K562 (cell line): ENCODE data around the gene PRC1. TPM values are rescaled to one million over a fixed set of nuclear protein-coding genes. Genes with fewer than 3 reads are reported as not detected.
A peak's percentile ranks its signal among the peaks of the same experiment; 100 is the strongest.

Experiments used
- ATF1 ChIP-seq, 2 experiments: fragments of 450-650 bp in 1 of 2; IDR thresholded peaks; 2 replicates each; pipeline ENCODE4 v1.6.1; 2016; ENCODE audit warnings: missing compliant biosample characterization in 1 of 2, missing genetic modification characterization in 1 of 2
- BRD4 ChIP-seq: fragments of 200-600 bp; sonication (generic); IDR thresholded peaks from 2 replicates; pipeline ENCODE4 v1.6.1; 2017; ENCODE audit warnings: inconsistent platforms
- CC2D1A ChIP-seq: fragments of 450-650 bp; IDR thresholded peaks from 2 replicates; pipeline ENCODE4 v1.6.1; 2017; ENCODE audit warnings: mild to moderate bottlenecking
- CHD1 ChIP-seq: fragments of 200-600 bp; sonication (generic); IDR thresholded peaks from one replicate; pipeline ENCODE4 v1.6.1; 2012; ENCODE audit warnings: mild to moderate bottlenecking, moderate library complexity, low read length, inconsistent platforms
- CTBP1 ChIP-seq: fragments of 450-650 bp; IDR thresholded peaks from 2 replicates; pipeline ENCODE4 v1.6.1; 2016; ENCODE audit warnings: borderline replicate concordance
- DNMT1 ChIP-seq: fragments of 450-650 bp; IDR thresholded peaks from 2 replicates; pipeline ENCODE4 v1.6.1; 2016; ENCODE audit warnings: antibody characterized with exemption, mild to moderate bottlenecking
- GABPB1 ChIP-seq: sonication (generic); formaldehyde crosslinking; IDR thresholded peaks from 2 replicates; pipeline ENCODE4 v1.8.0; 2022; ENCODE audit warnings: mild to moderate bottlenecking, missing genetic modification reagents
- JUN ChIP-seq, 2 experiments: sonication (generic) in 1 of 2; formaldehyde crosslinking in 1 of 2; IDR thresholded peaks; 2 replicates each; pipeline versions ENCODE4 v1.6.1 to v1.8.0; 2012 to 2022; ENCODE audit warnings: borderline replicate concordance in 2 of 2, mild to moderate bottlenecking in 2 of 2, improper control_type of control experiment in 1 of 2, low read depth in 1 of 2, low read length in 1 of 2, missing genetic modification reagents in 1 of 2
- KDM1A ChIP-seq, 2 experiments: fragments of 450-650 bp; IDR thresholded peaks; 2 replicates each; pipeline ENCODE4 v1.6.1; 2016; ENCODE audit warnings: mild to moderate bottlenecking in 2 of 2
- MLX ChIP-seq, 2 experiments: fragments of 450-650 bp in 1 of 2; sonication (generic) in 1 of 2; formaldehyde crosslinking; conservative IDR thresholded peaks; 2 replicates each; pipeline versions ENCODE4 v1.4.0 to v1.8.1; 2020 to 2022; ENCODE audit warnings: mild to moderate bottlenecking in 1 of 2, missing genetic modification reagents in 1 of 2
- RAD51 ChIP-seq: fragments of 450-650 bp; IDR thresholded peaks from 2 replicates; pipeline ENCODE4 v1.7.1; 2016; ENCODE audit warnings: low read depth, mild to moderate bottlenecking, borderline replicate concordance
- SOX6 ChIP-seq: fragments of 450-650 bp; IDR thresholded peaks from 2 replicates; pipeline ENCODE4 v1.6.1; 2014; ENCODE audit warnings: mild to moderate bottlenecking
- SP2 ChIP-seq: IDR thresholded peaks from 2 replicates; pipeline ENCODE4 v1.6.1; 2011; ENCODE audit warnings: mild to moderate bottlenecking, low read depth, low read length, moderate library complexity; ENCODE audit not compliant: poor library complexity, severe bottlenecking; ENCODE audit errors: extremely low read depth
- STAT5A ChIP-seq: IDR thresholded peaks from 2 replicates; pipeline ENCODE4 v1.6.1; 2012; ENCODE audit warnings: low read length, inconsistent platforms, borderline replicate concordance
- TAF1 ChIP-seq: IDR thresholded peaks from 2 replicates; pipeline ENCODE4 v1.6.1; 2011; ENCODE audit warnings: mild to moderate bottlenecking, low read length, moderate library complexity; ENCODE audit not compliant: insufficient read depth, control insufficient read depth, severe bottlenecking; ENCODE audit errors: extremely low read depth
- ZBED1 ChIP-seq: IDR thresholded peaks from 2 replicates; pipeline ENCODE4 v1.6.1; 2014
- ZNF224 ChIP-seq: sonication (generic); formaldehyde crosslinking; IDR thresholded peaks from 2 replicates; pipeline ENCODE4 v1.8.0; 2022; ENCODE audit warnings: mild to moderate bottlenecking, missing genetic modification reagents
- ZNF639 ChIP-seq, 2 experiments: fragments of 200-800 bp in 1 of 2; sonication (Bioruptor generic) in 1 of 2; sonication (generic) in 1 of 2; formaldehyde crosslinking in 1 of 2; IDR thresholded peaks in 1 of 2; conservative IDR thresholded peaks in 1 of 2; 2 replicates each; pipeline versions ENCODE4 v1.5.0 to v1.6.1; 2016 to 2020; ENCODE audit warnings: missing compliant biosample characterization in 1 of 2, missing genetic modification characterization in 1 of 2, missing genetic modification reagents in 1 of 2
- polyA plus RNA-seq, 8 experiments: library from polyadenylated mRNA; depleted of rRNA in 4 of 8; stranded (reverse) in 5 of 8; unstranded in 3 of 8; fragments of >200 nt; fragmentation: Nextera tagmentation in 2 of 8; fragmentation: Illumina TruSeq in 1 of 8; extraction: Ambion mirVana in 2 of 8; extraction: Trizol in 1 of 8; gene quantifications; 2 replicates each; pipeline versions ENCODE4 v1.2.1 to v1.2.3, GENCODE V29; 2011 to 2014; ENCODE audit warnings: inconsistent platforms in 1 of 8, missing spikeins in 1 of 8
- total RNA-seq, 7 experiments: library from RNA; depleted of rRNA in 6 of 7; stranded (reverse); fragments of >200 nt in 6 of 7; fragmentation: Illumina TruSeq in 2 of 7; extraction: Trizol in 2 of 7; gene quantifications; 2 replicates each; pipeline versions ENCODE4 v1.2.1 to v1.2.3, GENCODE V29; 2011 to 2021; ENCODE audit warnings: low replicate concordance in 1 of 7
- TF ChIP-seq, protein P1 (sequence below), 3 experiments: fragments of 200-800 bp in 1 of 3; sonication (Bioruptor generic) in 1 of 3; sonication (generic) in 1 of 3; formaldehyde crosslinking in 1 of 3; IDR thresholded peaks; 2 replicates each; pipeline versions ENCODE4 v1.6.1 to v1.8.0; 2016 to 2022; ENCODE audit warnings: mild to moderate bottlenecking in 2 of 3, missing compliant biosample characterization in 2 of 3, missing genetic modification characterization in 2 of 3, missing genetic modification reagents in 1 of 3

Gene PRC1
- total and polyA plus RNA-seq, 9 of the 15 experiments (the other 6 are each of a cell fraction or from before 2014, with no cell fraction given), result 156 to 391 (median 240) TPM

GRCh38 chr15:90931828-90932659 lies 62.3 kb downstream of the PRC1 start, which contains the start of gene HDDC3 (continued):
- peak in 1 of 2 experiments; percentile 84; a peak in 1 of 4 replicates for TF ChIP-seq MLX (CRISPR knock-in tag; conservative IDR thresholded peaks at IDR 0.05)
- TF ChIP-seq ZNF224 (CRISPR knock-in tag), result no peak
- TF ChIP-seq ZBED1, result peak; percentile 48; the same call in 1 of the 2 replicates
- peak; percentile 45 for TF ChIP-seq SOX6
- TF ChIP-seq DNMT1, result no peak; the same call in 1 of the 2 replicates
- TF ChIP-seq CC2D1A, result 0 out of 2 replicates have a peak, but pooled peaks have one; percentile 16
- no peak; a peak in 1 of 4 replicates for TF ChIP-seq KDM1A (IDR thresholded peaks at IDR 0.05)
- TF ChIP-seq ATF1 (CRISPR knock-in tag; IDR thresholded peaks at IDR 0.05), result no peak
- TF ChIP-seq ATF1 (tag; IDR thresholded peaks at IDR 0.05), result peak; percentile 70
- no peak for TF ChIP-seq STAT5A
- TF ChIP-seq CTBP1, result peak; percentile 91
- TF ChIP-seq GABPB1 (CRISPR knock-in tag), result peak; percentile 60; the same call in 1 of the 2 replicates
- TF ChIP-seq TAF1, result peak; percentile 90
- peak; percentile 91 for TF ChIP-seq CHD1
- TF ChIP-seq RAD51, result peak; percentile 8; the same call in 1 of the 2 replicates
- no peak for TF ChIP-seq BRD4
- TF ChIP-seq JUN (IDR thresholded peaks at IDR 0.05; ENCODE audit: borderline replicate concordance, low read depth, low read length), result peak; percentile 47; the same call in 1 of the 2 replicates
- no peak for TF ChIP-seq JUN (CRISPR knock-in tag; IDR thresholded peaks at IDR 0.05; ENCODE audit: borderline replicate concordance)
- no peak for TF ChIP-seq ZNF639 (CRISPR knock-in tag; conservative IDR thresholded peaks at IDR 0.05 in 1 of 2, IDR thresholded peaks at IDR 0.05 in 1 of 2)
- peak; percentile 81 for TF ChIP-seq SP2
- TF ChIP-seq, protein P1, sequence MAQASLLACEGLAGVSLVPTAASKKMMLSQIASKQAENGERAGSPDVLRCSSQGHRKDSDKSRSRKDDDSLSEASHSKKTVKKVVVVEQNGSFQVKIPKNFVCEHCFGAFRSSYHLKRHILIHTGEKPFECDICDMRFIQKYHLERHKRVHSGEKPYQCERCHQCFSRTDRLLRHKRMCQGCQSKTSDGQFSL (CRISPR knock-in tag; IDR thresholded peaks at IDR 0.05), result peak; percentile 67; the same call in 1 of the 2 replicates
- TF ChIP-seq, protein P1 (tag; IDR thresholded peaks at IDR 0.05), result no peak
